SK-N-SH (cell line): ENCODE results near the gene RFX2.

ENCODE experiments used
- CHD2 ChIP-seq: fragments of 150-350 bp; IDR thresholded peaks from 2 replicates; pipeline ENCODE4 v1.6.1; 2018; ENCODE audit warnings: low read length; ENCODE audit not compliant: partially characterized antibody
- MXI1 ChIP-seq: IDR thresholded peaks from 2 replicates; pipeline ENCODE4 v1.6.1; 2012; ENCODE audit warnings: mild to moderate bottlenecking, low read depth, low read length, improper control_type of control experiment
- NRF1 ChIP-seq: IDR thresholded peaks from 2 replicates; pipeline ENCODE4 v1.6.1; 2012; ENCODE audit warnings: low read depth, mild to moderate bottlenecking, low read length
- POLR2AphosphoS5 ChIP-seq: IDR thresholded peaks from 2 replicates; pipeline ENCODE4 v1.6.1; 2012; ENCODE audit warnings: low read depth, low read length
- RFX5 ChIP-seq: IDR thresholded peaks from 2 replicates; pipeline ENCODE4 v1.6.1; 2012; ENCODE audit warnings: mild to moderate bottlenecking, improper control_type of control experiment, low read length
- RXRA ChIP-seq: IDR thresholded peaks from 2 replicates; pipeline ENCODE4 v1.4.0; 2012; ENCODE audit warnings: low read depth, mild to moderate bottlenecking, borderline replicate concordance
- SIN3A ChIP-seq: IDR thresholded peaks from 2 replicates; pipeline ENCODE4 v1.6.1; 2012; ENCODE audit warnings: low read depth, mild to moderate bottlenecking, low read length, moderate library complexity, borderline replicate concordance
- SMC3 ChIP-seq: IDR thresholded peaks from 2 replicates; pipeline ENCODE4 v1.6.1; 2012; ENCODE audit warnings: low read depth, low read length, improper control_type of control experiment
- TF ChIP-seq, protein P1 (sequence below): fragments of 200-600 bp; sonication (generic); IDR thresholded peaks from 2 replicates; pipeline ENCODE4 v1.6.1; 2017; ENCODE audit warnings: antibody characterized with exemption, mild to moderate bottlenecking, moderate library complexity
- TF ChIP-seq, protein P2 (sequence below): IDR thresholded peaks from 2 replicates; pipeline ENCODE4 v1.4.0; 2012; ENCODE audit warnings: low read depth
- TF ChIP-seq, protein P3 (sequence below): fragments of 150-350 bp; IDR thresholded peaks from 2 replicates; pipeline ENCODE4 v1.6.1; 2017; ENCODE audit warnings: antibody characterized with exemption, low read length, low read depth, borderline replicate concordance

DNA sequence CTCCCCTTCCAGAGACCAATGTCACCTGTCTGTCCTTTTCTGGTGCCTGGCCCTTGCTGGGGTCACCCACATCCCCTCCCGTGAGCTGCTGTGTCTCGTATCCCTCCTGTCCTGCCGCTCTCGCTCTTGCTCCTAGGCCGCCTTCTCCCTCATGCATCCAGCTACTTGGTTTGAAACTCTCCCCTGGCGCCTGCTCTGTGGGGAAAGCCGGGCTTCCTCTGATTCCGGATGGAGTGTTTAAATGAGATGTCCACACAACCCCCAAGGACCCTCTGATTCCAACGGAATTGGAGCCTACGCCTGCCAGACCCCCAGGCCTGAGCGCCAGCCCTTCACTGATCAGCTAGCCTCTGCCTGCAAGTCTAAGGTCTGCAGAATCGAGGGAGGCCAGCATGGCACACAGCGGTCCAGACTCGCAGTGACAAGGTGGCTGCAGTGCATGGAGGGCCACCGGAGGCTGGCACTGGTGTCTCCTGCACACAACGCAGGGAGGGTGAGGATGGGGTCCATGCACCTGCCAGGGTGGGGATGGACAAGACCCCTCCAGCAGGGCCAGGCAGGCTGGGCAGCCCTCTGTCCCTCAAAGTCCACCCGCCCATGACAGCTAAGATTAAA lies 47.2 kb downstream of the RFX2 start:
- TF ChIP-seq SIN3A: no peak
- TF ChIP-seq, protein P1, sequence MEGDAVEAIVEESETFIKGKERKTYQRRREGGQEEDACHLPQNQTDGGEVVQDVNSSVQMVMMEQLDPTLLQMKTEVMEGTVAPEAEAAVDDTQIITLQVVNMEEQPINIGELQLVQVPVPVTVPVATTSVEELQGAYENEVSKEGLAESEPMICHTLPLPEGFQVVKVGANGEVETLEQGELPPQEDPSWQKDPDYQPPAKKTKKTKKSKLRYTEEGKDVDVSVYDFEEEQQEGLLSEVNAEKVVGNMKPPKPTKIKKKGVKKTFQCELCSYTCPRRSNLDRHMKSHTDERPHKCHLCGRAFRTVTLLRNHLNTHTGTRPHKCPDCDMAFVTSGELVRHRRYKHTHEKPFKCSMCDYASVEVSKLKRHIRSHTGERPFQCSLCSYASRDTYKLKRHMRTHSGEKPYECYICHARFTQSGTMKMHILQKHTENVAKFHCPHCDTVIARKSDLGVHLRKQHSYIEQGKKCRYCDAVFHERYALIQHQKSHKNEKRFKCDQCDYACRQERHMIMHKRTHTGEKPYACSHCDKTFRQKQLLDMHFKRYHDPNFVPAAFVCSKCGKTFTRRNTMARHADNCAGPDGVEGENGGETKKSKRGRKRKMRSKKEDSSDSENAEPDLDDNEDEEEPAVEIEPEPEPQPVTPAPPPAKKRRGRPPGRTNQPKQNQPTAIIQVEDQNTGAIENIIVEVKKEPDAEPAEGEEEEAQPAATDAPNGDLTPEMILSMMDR: no peak
- TF ChIP-seq CHD2: no peak
- no peak for TF ChIP-seq RXRA
- no peak for TF ChIP-seq SMC3
- TF ChIP-seq, protein P2, sequence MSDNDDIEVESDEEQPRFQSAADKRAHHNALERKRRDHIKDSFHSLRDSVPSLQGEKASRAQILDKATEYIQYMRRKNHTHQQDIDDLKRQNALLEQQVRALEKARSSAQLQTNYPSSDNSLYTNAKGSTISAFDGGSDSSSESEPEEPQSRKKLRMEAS: no peak
- TF ChIP-seq RFX5: no peak
- no peak for TF ChIP-seq POLR2AphosphoS5
- TF ChIP-seq NRF1: no peak
- no peak for TF ChIP-seq MXI1
- TF ChIP-seq, protein P3, sequence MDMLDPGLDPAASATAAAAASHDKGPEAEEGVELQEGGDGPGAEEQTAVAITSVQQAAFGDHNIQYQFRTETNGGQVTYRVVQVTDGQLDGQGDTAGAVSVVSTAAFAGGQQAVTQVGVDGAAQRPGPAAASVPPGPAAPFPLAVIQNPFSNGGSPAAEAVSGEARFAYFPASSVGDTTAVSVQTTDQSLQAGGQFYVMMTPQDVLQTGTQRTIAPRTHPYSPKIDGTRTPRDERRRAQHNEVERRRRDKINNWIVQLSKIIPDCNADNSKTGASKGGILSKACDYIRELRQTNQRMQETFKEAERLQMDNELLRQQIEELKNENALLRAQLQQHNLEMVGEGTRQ: no peak
